Stimulated activated effector memory CD8-positive, alpha-beta T cell treated with anti-CD3 and anti-CD28 coated beads, Interleukin-12 subunit alpha, Interleukin-12 subunit beta, amount 100 ng/mL, for 72 hours (primary cell): ENCODE results near the gene GNB1.

Source experiments
- ATAC-seq: fragments of 150-1000 bp; cut with Tn5 transposase; 2 replicates; pipeline ENCODE4 v1.10.0; 2021
- DNase-seq, 2 donors: peaks; one replicate each; pipeline ENCODE4 v3.0.0; 2021 to 2022; ENCODE audit warnings: low spot score in 2 of 2
- H3K27ac Mint-ChIP-seq: one replicate; pipeline ENCODE4 v1.8.0; 2022; ENCODE audit warnings: mild to moderate bottlenecking, mixed read lengths
- H3K36me3 Mint-ChIP-seq: one replicate; pipeline ENCODE4 v1.8.0; 2022; ENCODE audit warnings: mild to moderate bottlenecking, mixed read lengths
- H3K4me1 Mint-ChIP-seq: one replicate; pipeline ENCODE4 v1.8.0; 2022; ENCODE audit warnings: mixed read lengths
- H3K4me3 Mint-ChIP-seq: one replicate; pipeline ENCODE4 v1.8.0; 2022; ENCODE audit warnings: mild to moderate bottlenecking, mixed read lengths
- H3K9me3 Mint-ChIP-seq: one replicate; pipeline ENCODE4 v1.8.0; 2022; ENCODE audit warnings: mixed read lengths

GNB1 gene

GRCh38 chr1:1785666-1786065, 105.2 kb downstream of the GNB1 start:
- no peak overlapping the region for H3K27ac Mint-ChIP-seq
- peaks cover 88% of the 10 kb centered on the region for H3K36me3 Mint-ChIP-seq
- no peak overlapping the region for H3K4me3 Mint-ChIP-seq
- H3K9me3 Mint-ChIP-seq: no peaks in the 10 kb centered on the region
- no peak for ATAC-seq
- no peak for DNase-seq
- H3K4me1 Mint-ChIP-seq: peaks cover 25% of the 10 kb centered on the region

- no peak overlapping the region for H3K4me3 Mint-ChIP-seq
- no peak for DNase-seq
- H3K9me3 Mint-ChIP-seq: no peaks in the 10 kb centered on the region
- H3K36me3 Mint-ChIP-seq: peaks cover 88% of the 10 kb centered on the region
- H3K27ac Mint-ChIP-seq: peak overlapping the region; percentile 55
- ATAC-seq: no peak
- peaks cover 32% of the 10 kb centered on the region for H3K4me1 Mint-ChIP-seq
Observed at GRCh38 chr1:1784933-1785332, 106.0 kb downstream of the GNB1 start.

GRCh38 chr1:1783320-1783719, 107.6 kb downstream of the GNB1 start:
- no peak for DNase-seq
- Mint-ChIP-seq H3K36me3 (peaks cover 73% of the 10 kb centered on the region), H3K4me1 (peaks cover 42% of the 10 kb centered on the region), H3K9me3 (no peaks in the 10 kb centered on the region), H3K4me3 (peak overlapping the region; percentile 50), H3K27ac (peak overlapping the region; percentile 93)
- no peak for ATAC-seq

- H3K4me3 Mint-ChIP-seq: peak overlapping the region; percentile 50
- H3K4me1 Mint-ChIP-seq: peaks cover 42% of the 10 kb centered on the region
- ATAC-seq (no peak), DNase-seq (peak; percentile 13 to 64)
- H3K27ac Mint-ChIP-seq: peak overlapping the region; percentile 93
- peaks cover 66% of the 10 kb centered on the region for H3K36me3 Mint-ChIP-seq
- H3K9me3 Mint-ChIP-seq: no peaks in the 10 kb centered on the region
Observed at GRCh38 chr1:1782399-1783221, 108.3 kb downstream of the GNB1 start.

- no peak for ATAC-seq
- peaks cover 60% of the 10 kb centered on the region for H3K36me3 Mint-ChIP-seq
- peak overlapping the region; percentile 72 for H3K4me3 Mint-ChIP-seq
- H3K9me3 Mint-ChIP-seq: no peaks in the 10 kb centered on the region
- no peak for DNase-seq
- H3K27ac Mint-ChIP-seq: peak overlapping the region; percentile 93
- peaks cover 50% of the 10 kb centered on the region for H3K4me1 Mint-ChIP-seq
Observed at GRCh38 chr1:1781526-1781903, 109.4 kb downstream of the GNB1 start.

- Mint-ChIP-seq H3K9me3 (no peaks in the 10 kb centered on the region), H3K27ac (peak overlapping the region; percentile 93), H3K36me3 (peaks cover 59% of the 10 kb centered on the region), H3K4me1 (peaks cover 56% of the 10 kb centered on the region), H3K4me3 (peak overlapping the region; percentile 72)
- no peak for ATAC-seq
- no peak for DNase-seq
Observed at GRCh38 chr1:1780598-1781525, 110.0 kb downstream of the GNB1 start.

GRCh38 chr1:1779691-1780597, 110.9 kb downstream of the GNB1 start:
- Mint-ChIP-seq H3K9me3 (no peaks in the 10 kb centered on the region), H3K4me3 (peak overlapping the region; percentile 72), H3K27ac (peak overlapping the region; percentile 93), H3K36me3 (peaks cover 51% of the 10 kb centered on the region), H3K4me1 (peaks cover 63% of the 10 kb centered on the region)
- peak; percentile 38 to 83 for DNase-seq
- peak; percentile 73 for ATAC-seq

- Mint-ChIP-seq H3K9me3 (no peaks in the 10 kb centered on the region), H3K36me3 (peaks cover 44% of the 10 kb centered on the region), H3K4me3 (peak overlapping the region; percentile 72), H3K27ac (peak overlapping the region; percentile 93), H3K4me1 (peaks cover 63% of the 10 kb centered on the region)
- no peak for DNase-seq
- ATAC-seq: no peak
Observed at GRCh38 chr1:1779320-1779675, 111.6 kb downstream of the GNB1 start.

- Mint-ChIP-seq H3K9me3 (no peaks in the 10 kb centered on the region), H3K4me3 (peak overlapping the region; percentile 72), H3K36me3 (peaks cover 39% of the 10 kb centered on the region), H3K4me1 (peaks cover 63% of the 10 kb centered on the region), H3K27ac (peak overlapping the region; percentile 93)
- peak; percentile 44 to 85 for DNase-seq
- peak; percentile 63 for ATAC-seq
Observed at GRCh38 chr1:1778663-1779319, 112.1 kb downstream of the GNB1 start.

GRCh38 chr1:1777950-1778662, 112.8 kb downstream of the GNB1 start, which contains the start of gene NADK:
Gene NADK, minus strand, starts transcription at chr1:1778470. Its CDS starts 13,064 bp downstream, at chr1:1765406.
- H3K4me1 Mint-ChIP-seq: peaks cover 56% of the 10 kb centered on the region
- peak; percentile 77 for ATAC-seq

GRCh38 chr1:1777583-1777899, 113.3 kb downstream of the GNB1 start:
- ATAC-seq (no peak), DNase-seq (no peak)
- Mint-ChIP-seq H3K4me3 (peak overlapping the region; percentile 72), H3K27ac (peak overlapping the region; percentile 89), H3K4me1 (peaks cover 51% of the 10 kb centered on the region), H3K9me3 (no peaks in the 10 kb centered on the region), H3K36me3 (peaks cover 34% of the 10 kb centered on the region)

More at GRCh38 chr1:1777950-1778662, 112.8 kb downstream of the GNB1 start, which contains the start of gene NADK:
- Mint-ChIP-seq H3K36me3 (peaks cover 34% of the 10 kb centered on the region), H3K27ac (peak within 1 kb of the TSS; percentile 93), H3K9me3 (no peaks in the 10 kb centered on the region), H3K4me3 (peak within 1 kb of the TSS; percentile 72)
- DNase-seq: peak; percentile 82 to 88

GRCh38 chr1:1776672-1777582, 114.0 kb downstream of the GNB1 start:
- DNase-seq: no peak
- Mint-ChIP-seq H3K36me3 (peaks cover 38% of the 10 kb centered on the region), H3K4me3 (peak overlapping the region; percentile 72), H3K4me1 (peaks cover 51% of the 10 kb centered on the region), H3K27ac (peak overlapping the region; percentile 89), H3K9me3 (no peaks in the 10 kb centered on the region)
- ATAC-seq: no peak
